ENCODE measurements around the gene NAALADL2. TPM values are rescaled to one million over a fixed set of nuclear protein-coding genes. Genes with fewer than 3 reads are reported as not detected.
"Not testable (repeated sequence)": the region's sequence is repeated elsewhere in the genome, so short reads cannot be mapped to it uniquely, and the experiment has no call there.

The NAALADL2 gene
- total RNA-seq, 1 donor: 23.5 TPM

DNA sequence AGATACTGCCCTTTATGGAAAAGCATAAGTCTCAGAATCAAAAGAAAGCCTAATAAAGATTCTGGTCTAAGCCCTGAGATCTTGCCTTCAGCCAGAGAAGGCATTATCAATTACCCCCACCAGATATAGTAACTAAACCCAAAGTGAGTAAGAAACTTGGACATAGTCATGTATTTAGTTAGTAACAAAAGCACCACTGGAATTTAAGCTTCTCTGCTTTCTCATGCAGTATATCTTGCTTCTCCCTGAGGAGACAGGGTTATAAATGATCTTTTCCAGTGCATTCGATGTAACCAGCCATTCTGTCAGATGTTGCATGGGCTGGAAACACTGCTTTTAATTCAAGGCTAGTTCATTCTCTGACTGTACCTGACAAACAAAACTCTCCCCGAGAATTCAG, 946.7 kb downstream of the NAALADL2 start:
- no peaks in the 10 kb centered on the region for H3K36me3 ChIP-seq (ENCODE audit: insufficient read depth, low read length)
- H3K4me3 ChIP-seq (ENCODE audit: insufficient read depth, low read length): no peak overlapping the region
- no peak overlapping the region for H3K27ac ChIP-seq (ENCODE audit: low read depth, low read length)
- no peak overlapping the region for H3K4me2 ChIP-seq (ENCODE audit: insufficient read depth, low read length)
- no peaks in the 10 kb centered on the region for H3K4me1 ChIP-seq (ENCODE audit: insufficient read depth, low read length)
- H3K27me3 ChIP-seq (ENCODE audit: insufficient read depth, low read length): no peaks in the 10 kb centered on the region
- no peaks in the 10 kb centered on the region for H3K79me2 ChIP-seq (ENCODE audit: insufficient read depth, low read length)
- peak; percentile 72 for DNase-seq (ENCODE audit: insufficient read length, low spot score, missing footprints)
- H2AFZ ChIP-seq (ENCODE audit: low read length): peak overlapping the region; percentile 33
- TF ChIP-seq, protein P1, sequence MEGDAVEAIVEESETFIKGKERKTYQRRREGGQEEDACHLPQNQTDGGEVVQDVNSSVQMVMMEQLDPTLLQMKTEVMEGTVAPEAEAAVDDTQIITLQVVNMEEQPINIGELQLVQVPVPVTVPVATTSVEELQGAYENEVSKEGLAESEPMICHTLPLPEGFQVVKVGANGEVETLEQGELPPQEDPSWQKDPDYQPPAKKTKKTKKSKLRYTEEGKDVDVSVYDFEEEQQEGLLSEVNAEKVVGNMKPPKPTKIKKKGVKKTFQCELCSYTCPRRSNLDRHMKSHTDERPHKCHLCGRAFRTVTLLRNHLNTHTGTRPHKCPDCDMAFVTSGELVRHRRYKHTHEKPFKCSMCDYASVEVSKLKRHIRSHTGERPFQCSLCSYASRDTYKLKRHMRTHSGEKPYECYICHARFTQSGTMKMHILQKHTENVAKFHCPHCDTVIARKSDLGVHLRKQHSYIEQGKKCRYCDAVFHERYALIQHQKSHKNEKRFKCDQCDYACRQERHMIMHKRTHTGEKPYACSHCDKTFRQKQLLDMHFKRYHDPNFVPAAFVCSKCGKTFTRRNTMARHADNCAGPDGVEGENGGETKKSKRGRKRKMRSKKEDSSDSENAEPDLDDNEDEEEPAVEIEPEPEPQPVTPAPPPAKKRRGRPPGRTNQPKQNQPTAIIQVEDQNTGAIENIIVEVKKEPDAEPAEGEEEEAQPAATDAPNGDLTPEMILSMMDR (IDR thresholded peaks at IDR 0.05; ENCODE audit: extremely low read depth, low read depth, low read length): no peak
- H4K20me1 ChIP-seq (ENCODE audit: insufficient read depth, low read length): no peaks in the 10 kb centered on the region
- no peaks in the 10 kb centered on the region for H3K9me3 ChIP-seq (ENCODE audit: low read depth, low read length)

DNA sequence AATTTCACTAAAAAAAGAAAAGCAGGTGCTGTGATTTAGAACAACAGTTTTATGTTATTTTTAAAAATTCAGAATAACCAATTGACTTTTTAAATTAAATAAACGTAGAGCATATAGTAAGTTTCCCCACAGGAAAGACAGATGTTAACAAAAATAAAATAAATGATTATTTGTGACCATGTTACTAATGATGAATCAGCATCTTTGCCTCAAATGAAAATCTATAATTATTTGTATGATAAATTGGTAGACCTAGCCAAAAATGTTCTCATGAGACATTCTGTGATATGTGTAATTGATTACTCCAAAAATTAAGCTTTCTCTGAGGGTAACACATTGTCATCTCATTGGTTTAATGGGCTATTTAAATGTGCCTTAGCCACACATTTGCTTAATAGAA, 948.0 kb downstream of the NAALADL2 start:
- no peaks in the 10 kb centered on the region for H3K27me3 ChIP-seq (ENCODE audit: insufficient read depth, low read length)
- H3K4me2 ChIP-seq (ENCODE audit: insufficient read depth, low read length): no peak overlapping the region
- H3K4me3 ChIP-seq (ENCODE audit: insufficient read depth, low read length): no peak overlapping the region
- H3K79me2 ChIP-seq (ENCODE audit: insufficient read depth, low read length): no peaks in the 10 kb centered on the region
- H3K36me3 ChIP-seq (ENCODE audit: insufficient read depth, low read length): no peaks in the 10 kb centered on the region
- TF ChIP-seq, protein P1 (IDR thresholded peaks at IDR 0.05; ENCODE audit: extremely low read depth, low read depth, low read length): no peak
- H2AFZ ChIP-seq (ENCODE audit: low read length): no peak overlapping the region
- no peaks in the 10 kb centered on the region for H4K20me1 ChIP-seq (ENCODE audit: insufficient read depth, low read length)
- H3K9me3 ChIP-seq (ENCODE audit: low read depth, low read length): no peaks in the 10 kb centered on the region
- DNase-seq (ENCODE audit: insufficient read length, low spot score, missing footprints): no peak
- H3K4me1 ChIP-seq (ENCODE audit: insufficient read depth, low read length): no peaks in the 10 kb centered on the region
- no peak overlapping the region for H3K27ac ChIP-seq (ENCODE audit: low read depth, low read length)

DNA sequence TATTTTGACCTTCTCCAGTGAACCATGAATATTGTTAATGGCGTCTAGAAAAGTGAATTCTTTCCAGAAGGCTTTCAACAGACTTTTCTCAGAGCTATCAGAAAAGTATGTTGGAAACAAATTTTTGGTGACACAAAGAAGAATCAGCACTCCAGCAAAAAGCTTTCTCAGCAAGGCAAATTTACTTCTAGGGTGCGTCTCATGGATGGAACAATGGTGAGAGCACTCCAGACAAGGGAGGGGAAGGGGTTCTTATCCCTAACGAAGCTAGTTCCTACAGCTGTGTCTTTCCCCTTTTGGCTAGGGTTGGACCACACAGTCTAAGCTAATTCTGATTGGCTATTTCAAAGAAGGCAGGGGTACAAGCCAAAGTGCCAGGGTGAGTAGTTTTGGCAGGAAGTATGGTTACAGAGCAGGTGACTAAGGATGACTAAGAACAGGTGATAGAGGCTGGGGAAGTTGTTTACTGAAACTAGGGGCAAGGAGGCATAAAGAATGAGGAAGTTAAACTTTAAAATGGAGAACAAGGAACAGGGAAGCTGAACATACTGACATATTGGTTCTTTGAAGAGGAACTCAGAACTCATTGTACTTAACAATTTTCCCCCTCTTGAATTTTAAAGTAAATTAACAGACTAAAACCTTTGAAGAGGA, 959.8 kb downstream of the NAALADL2 start:
- DNase-seq (ENCODE audit: insufficient read length, low spot score, missing footprints): no peak
- Histone ChIP-seq H4K20me1 (ENCODE audit: insufficient read depth, low read length) (no peaks in the 10 kb centered on the region), H3K4me2 (ENCODE audit: insufficient read depth, low read length) (no peak overlapping the region), H3K4me1 (ENCODE audit: insufficient read depth, low read length) (no peaks in the 10 kb centered on the region), H3K27ac (ENCODE audit: low read depth, low read length) (no peak overlapping the region), H3K36me3 (ENCODE audit: insufficient read depth, low read length) (no peaks in the 10 kb centered on the region), H3K27me3 (ENCODE audit: insufficient read depth, low read length) (no peaks in the 10 kb centered on the region), H3K79me2 (ENCODE audit: insufficient read depth, low read length) (no peaks in the 10 kb centered on the region), H2AFZ (ENCODE audit: low read length) (no peak overlapping the region), H3K4me3 (ENCODE audit: insufficient read depth, low read length) (no peak overlapping the region), H3K9me3 (ENCODE audit: low read depth, low read length) (peaks cover 8% of the 10 kb centered on the region)
- TF ChIP-seq, protein P1 (IDR thresholded peaks at IDR 0.05; ENCODE audit: extremely low read depth, low read depth, low read length): no peak

DNA sequence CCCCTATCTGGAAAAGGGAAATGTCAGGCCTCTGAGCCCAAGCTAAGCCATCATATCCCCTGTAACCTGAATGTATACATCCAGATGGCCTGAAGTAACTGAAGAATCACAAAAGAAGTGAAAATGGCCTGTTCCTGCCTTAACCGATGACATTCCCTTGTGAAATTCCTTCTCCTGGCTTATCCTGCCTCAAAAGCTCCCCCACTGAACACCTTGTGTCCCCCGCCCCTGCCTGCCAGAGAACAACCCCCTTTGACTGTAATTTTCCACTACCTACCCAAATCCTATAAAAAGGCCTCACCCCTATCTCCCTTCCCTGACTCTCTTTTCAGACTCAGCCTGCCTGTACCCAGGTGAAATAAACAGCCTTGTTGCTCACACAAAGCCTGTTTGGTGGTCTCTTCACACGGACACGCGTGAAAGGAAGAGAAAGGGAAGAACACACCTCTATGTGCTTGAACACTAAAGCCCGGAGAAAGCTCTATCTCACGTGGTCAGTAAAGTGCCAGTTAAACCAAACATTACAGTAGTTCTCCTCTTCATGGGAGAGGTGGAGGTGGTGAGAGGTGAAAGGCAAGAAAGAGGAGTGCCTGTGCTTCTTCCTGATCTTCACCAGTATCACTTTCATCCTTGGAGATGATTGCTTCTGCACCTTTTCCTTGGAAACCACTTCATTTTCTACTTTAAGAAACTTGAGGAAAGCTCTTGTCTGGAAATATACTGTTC, 963.8 kb downstream of the NAALADL2 start:
- H3K9me3 ChIP-seq (ENCODE audit: low read depth, low read length); H3K4me3 ChIP-seq (ENCODE audit: insufficient read depth, low read length); H3K4me1 ChIP-seq (ENCODE audit: insufficient read depth, low read length): not testable (repeated sequence)

DNA sequence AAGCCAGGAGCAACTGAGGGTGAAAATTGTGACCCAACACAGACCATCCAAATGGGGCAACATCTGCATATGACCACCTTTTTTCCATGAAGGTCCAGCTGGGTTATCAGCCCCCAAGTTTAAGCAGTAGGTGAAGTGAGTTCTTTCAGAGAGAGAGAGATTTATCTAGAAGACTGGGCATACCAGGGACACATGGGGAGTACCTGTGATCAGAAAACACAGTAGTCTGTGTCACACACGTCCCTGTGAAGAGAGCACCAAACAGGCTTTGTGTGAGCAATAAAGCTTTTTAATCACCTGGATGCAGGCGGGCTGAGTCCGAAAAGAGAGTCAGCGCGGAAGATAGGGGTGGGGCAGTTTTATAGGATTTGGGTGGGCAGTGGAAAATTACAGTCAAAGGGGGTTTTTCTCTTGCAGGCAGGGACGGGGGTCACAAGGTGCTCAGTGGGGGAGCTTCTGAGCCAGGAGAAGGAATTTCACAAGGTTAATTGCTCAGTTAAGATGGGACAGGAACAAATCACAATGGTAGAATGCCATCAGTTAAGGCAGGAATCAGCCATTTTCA, 966.0 kb downstream of the NAALADL2 start:
- H4K20me1 ChIP-seq (ENCODE audit: insufficient read depth, low read length); DNase-seq (ENCODE audit: insufficient read length, low spot score, missing footprints); H3K79me2 ChIP-seq (ENCODE audit: insufficient read depth, low read length); H3K36me3 ChIP-seq (ENCODE audit: insufficient read depth, low read length); H2AFZ ChIP-seq (ENCODE audit: low read length); H3K4me2 ChIP-seq (ENCODE audit: insufficient read depth, low read length); H3K27ac ChIP-seq (ENCODE audit: low read depth, low read length); H3K9me3 ChIP-seq (ENCODE audit: low read depth, low read length); H3K27me3 ChIP-seq (ENCODE audit: insufficient read depth, low read length); H3K4me3 ChIP-seq (ENCODE audit: insufficient read depth, low read length); H3K4me1 ChIP-seq (ENCODE audit: insufficient read depth, low read length): not testable (repeated sequence)

More for the DNA sequence above, 963.8 kb downstream of the NAALADL2 start:
- H4K20me1 ChIP-seq (ENCODE audit: insufficient read depth, low read length); H3K79me2 ChIP-seq (ENCODE audit: insufficient read depth, low read length); DNase-seq (ENCODE audit: insufficient read length, low spot score, missing footprints); H3K27ac ChIP-seq (ENCODE audit: low read depth, low read length); H3K36me3 ChIP-seq (ENCODE audit: insufficient read depth, low read length); H3K4me2 ChIP-seq (ENCODE audit: insufficient read depth, low read length); H3K27me3 ChIP-seq (ENCODE audit: insufficient read depth, low read length); H2AFZ ChIP-seq (ENCODE audit: low read length): not testable (repeated sequence)

Data from osteoblast (primary cell).